HG02588 (cell line): ENCODE data around the gene DNAJC27.

Experiments
- ATAC-seq: cut with Tn5 transposase; IDR thresholded peaks from one replicate; pipeline ENCODE4 v1.9.1; 2021; ENCODE audit warnings: mild to moderate bottlenecking, moderate library complexity; ENCODE audit not compliant: unreplicated experiment

The DNAJC27 gene

DNA sequence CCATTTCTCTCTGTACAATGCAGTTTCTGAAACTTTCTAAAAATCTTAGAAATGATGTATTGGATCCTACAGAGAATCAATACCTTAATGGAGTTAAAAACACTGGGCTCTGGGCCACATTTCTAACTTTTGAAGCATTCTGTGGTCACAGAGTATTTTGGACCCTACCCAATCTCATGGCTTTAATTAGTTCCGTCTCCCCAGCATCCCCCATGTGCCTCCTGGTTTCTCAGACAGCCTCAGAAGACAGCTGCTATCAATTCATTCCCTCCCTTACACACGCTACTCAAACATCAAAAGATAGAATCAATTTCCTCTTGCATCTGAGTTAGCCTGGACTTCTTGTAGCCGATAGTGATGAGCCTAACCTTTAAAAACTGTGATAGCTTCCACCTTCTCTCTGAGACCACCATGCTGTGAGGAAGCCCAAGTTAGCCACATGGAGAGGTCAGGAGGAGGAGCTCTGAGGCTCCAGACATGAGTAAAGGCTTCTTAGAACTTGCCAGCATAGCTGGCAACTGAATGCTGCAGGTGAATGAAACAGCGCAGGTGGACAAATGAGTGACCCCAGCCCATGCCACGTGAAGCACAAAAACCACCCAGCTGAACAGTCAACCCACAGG, 62.1 kb downstream of the DNAJC27 start:
- no peak for ATAC-seq

DNA sequence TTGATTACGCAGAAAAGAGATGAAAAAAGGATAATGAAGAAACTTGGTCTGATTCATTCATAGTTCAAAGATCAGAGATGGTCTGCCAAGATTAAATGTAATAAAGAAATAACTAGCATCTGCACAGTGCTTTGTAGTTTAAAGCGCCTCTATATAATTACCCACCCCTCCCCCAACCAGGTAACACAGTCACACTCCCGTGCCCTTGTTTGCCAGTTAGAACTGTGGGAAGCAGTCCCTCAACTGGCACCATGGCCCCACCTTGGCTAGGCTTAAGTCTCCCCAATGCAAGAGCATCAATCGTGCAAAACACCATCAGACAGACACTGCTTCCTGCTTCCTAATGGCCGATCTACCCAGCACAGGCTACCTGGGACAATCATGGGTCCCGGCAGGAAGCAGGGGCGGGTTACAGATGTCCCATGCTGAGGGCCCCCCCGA, 63.3 kb downstream of the DNAJC27 start:
- ATAC-seq, result no peak

DNA sequence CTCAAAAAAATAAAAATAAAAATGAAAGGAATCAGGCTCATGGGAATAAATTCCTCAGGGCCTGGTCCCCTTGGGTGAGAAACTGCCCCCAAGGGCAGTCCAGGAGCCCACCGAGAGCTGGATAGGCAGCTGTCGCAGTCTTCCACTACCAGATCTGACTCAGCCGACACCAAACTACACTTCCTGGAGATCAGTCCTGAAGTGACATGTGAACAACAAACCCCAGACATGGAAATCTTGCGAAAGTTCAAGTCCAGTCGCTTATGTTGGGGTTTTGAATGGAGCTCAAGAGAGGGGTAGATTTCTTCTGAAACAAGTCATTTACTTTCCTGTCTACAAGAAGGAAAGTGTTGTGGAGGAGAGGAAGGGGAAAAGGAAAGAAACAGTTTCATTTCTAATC, 64.6 kb downstream of the DNAJC27 start:
- no peak for ATAC-seq

DNA sequence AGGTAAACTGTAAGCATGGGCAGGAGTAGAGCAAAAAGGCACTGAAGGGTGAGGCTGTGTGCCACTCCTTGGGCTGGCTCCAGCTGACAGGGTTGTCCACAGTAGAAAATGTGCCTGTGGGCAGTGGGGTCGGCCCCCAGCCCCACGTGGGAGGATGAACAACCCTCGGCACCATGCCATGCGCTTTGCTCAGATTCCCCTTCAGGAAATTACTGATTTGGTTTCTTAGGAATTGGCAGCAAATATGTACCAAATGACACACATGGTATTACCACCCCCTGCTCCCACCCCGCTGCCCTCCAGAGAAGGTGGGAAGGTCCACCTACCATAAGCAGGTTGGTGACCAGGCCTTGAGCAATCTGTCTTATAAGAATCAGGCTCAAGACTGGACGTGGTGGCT, 65.3 kb downstream of the DNAJC27 start:
- ATAC-seq, result no peak

DNA sequence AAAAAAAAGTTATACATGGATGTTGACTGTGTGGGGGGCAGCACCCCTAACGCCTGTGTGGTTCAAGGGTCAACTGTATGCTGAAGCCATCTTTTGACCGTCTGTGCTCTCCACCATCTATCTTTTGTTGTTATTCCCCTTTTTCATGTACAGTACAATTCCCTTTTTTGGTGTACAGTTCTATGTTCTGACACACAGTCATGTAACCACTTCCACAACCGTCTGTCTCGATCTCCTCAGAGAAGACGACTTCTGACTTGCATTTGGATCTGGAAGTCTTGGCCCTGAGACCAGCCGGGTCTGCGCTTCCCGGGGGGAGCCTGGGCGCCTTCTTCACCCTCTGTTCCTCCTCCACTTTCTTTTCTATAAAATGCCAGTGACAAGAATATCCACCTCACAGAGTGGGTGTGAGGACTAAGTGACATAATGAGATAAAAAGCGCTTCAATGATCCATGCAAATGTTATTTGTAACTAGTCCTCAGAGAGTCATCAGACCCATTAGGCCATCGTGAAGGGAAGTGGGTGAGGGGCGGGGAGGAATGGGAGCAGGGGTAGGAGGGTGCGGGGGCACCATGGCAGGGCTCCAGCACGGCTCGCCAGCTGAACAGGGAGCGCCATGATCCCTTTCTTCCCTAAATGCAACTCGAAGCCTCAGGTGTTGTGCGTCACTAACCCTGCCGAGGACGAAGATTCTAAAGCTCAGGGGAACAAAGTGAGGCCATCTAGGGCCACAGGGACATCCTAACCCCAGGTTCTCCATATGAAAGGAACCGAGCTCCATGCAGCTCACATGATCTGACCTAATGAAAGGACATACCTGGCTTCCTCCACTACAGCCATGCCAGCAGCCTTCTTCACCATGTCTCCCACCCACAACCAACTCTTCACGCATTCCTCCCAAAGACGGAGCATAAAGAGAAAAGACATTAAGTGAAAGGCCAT, 68.3 kb downstream of the DNAJC27 start:
- no peak for ATAC-seq

DNA sequence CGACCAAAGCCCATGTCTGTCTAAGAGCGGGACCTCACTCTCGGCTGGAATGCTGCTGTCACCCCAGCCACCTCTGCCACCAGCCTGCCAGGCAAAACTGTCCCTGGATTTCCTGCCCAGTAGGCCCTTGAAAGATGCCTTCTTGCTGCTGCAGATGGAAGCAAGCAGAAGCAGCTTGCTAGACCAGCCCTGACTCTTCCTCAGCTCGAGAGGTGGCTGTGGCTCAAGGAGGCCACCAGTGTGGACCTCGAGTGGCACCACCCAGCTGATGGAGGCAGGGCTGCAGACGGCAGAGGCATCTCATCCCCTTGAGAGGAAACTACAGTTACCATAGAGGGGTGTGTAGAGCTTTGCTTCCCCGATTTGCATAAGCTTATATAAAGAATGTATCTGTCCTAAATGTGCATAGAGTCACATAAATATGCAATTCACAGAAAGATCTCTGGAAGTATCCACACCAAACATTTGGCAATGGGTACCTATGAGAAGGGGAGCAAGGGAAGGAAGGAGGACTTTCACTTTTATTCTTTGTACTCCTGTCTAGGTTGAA, 72.3 kb downstream of the DNAJC27 start:
- ATAC-seq, result no peak

DNA sequence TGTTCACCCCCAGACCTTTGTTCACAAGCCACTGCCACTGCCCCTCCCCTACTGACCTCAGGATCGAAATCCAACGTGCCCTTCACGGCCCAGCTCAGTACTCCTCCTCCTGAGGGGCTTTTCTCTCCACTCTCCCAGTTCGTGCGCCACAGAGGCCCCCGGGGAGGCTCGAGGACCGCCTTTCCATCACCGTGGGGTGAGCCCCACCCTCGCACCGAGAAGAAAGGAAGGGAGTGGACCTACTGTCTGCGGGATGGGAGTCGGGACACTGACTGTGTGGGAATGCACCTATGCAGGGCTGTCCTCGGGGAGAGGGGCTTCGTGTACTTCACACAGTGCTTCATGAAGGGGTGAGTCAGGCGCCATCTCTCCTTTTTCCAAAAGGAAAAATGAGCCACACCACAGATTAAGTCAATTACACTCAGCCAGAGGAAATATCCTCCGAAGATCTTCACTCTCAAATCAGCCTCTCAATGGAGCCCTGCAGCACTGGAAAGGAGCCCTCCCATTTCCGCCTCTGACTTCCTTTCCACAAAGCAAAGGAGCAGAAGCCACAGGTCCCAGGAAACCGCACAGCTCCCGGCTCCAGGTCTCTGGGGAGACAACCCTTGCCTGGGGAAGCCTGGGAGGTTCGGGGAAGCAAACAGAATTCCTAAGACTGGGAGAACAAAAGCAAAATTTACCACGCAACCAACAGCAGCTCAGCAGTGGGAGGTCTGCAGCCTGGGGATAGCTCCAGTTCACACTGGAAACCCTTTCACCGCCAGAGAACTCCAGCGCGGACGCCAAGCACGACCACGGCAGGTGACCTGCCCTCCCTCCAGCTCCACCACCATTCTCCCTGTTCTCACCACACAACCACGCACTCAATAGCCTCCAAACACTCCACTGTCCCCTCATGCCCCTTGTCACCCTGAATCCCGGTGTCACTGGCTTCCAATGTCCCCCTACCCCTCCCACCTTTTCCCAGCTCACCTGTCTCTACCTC, 73.3 kb downstream of the DNAJC27 start:
- ATAC-seq, result no peak

DNA sequence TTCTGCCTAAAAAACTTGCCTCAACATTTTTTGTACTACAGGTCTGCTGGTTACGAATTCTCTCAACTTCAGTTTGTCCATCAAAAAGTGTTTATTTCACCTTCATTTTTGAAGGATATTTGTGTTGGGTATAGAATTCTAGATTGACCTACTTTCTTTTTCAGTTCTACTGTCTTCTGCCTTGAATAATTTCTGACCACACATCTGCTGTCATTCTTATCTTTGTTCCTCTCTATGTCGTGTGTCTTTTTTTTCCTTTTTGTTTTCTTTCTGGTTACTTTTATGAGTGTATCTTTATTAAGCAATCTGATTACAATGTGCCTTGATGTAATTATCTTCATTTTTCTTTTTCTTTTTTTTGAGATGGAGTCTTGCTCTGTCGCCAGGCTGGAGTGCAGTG, 77.0 kb downstream of the DNAJC27 start:
- ATAC-seq, result no peak

DNA sequence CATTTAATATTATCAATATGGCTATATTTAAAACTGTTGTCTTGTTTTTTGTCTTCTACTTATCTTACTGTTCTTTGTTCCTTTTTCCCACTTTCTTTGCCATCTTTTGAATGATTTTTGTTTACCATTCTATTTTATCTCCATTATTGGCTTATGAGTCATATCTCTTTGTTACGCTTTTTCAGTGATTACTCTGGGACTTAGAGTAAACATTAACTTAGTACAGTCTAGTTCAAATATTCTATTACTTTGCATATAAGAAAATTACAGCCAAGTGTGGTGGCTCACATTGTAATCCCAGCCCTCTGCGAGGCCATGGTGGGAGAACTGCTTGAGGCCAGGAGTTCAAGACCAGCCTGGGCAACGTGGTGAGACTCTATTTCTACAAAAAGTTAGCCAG, 77.8 kb downstream of the DNAJC27 start:
- no peak for ATAC-seq
